Neural cell (in vitro differentiated cells): Measurements from ENCODE around the gene LRBA. TPM values are rescaled to one million over a fixed set of nuclear protein-coding genes. Genes with fewer than 3 reads are reported as not detected.

Experiments used
- H2AFZ ChIP-seq: fragments of 200-600, 300-800 bp; sonication (generic), shearing (Covaris generic); 2 replicates; pipeline ENCODE4 v1.6.0; 2014; ENCODE audit warnings: low read depth, mild to moderate bottlenecking, antibody characterized with exemption, low read length, moderate library complexity
- H3F3A ChIP-seq: fragments of 200-600 bp; shearing (Covaris generic); 2 replicates; pipeline ENCODE4 v1.6.1; 2016; ENCODE audit warnings: mild to moderate bottlenecking, moderate library complexity, mixed read lengths, antibody characterized with exemption, low read length; ENCODE audit not compliant: insufficient read depth, poor library complexity, severe bottlenecking
- H3K27ac ChIP-seq: fragments of 200-600, 300-800 bp; sonication (generic), shearing (Covaris generic); 2 replicates; pipeline ENCODE4 v1.5.1; 2014; ENCODE audit warnings: mild to moderate bottlenecking, low read length, moderate library complexity
- H3K27me3 ChIP-seq: fragments of 300-800, 200-600 bp; sonication (generic), shearing (Covaris generic); 2 replicates; pipeline ENCODE4 v1.6.0; 2014; ENCODE audit warnings: mild to moderate bottlenecking, low read depth, low read length, moderate library complexity; ENCODE audit not compliant: insufficient read depth
- H3K36me3 ChIP-seq: fragments of 300-800, 200-600 bp; sonication (generic), shearing (Covaris generic); 2 replicates; pipeline ENCODE4 v1.5.1; 2014; ENCODE audit warnings: mild to moderate bottlenecking, antibody characterized with exemption, low read length, moderate library complexity; ENCODE audit not compliant: insufficient read depth
- H3K4me2 ChIP-seq: fragments of 300-800, 200-600 bp; sonication (generic), shearing (Covaris generic); 2 replicates; pipeline ENCODE4 v1.6.0; 2014; ENCODE audit warnings: mild to moderate bottlenecking, low read length
- H3K4me3 ChIP-seq: fragments of 300-800, 200-600 bp; sonication (generic), shearing (Covaris generic); 2 replicates; pipeline ENCODE4 v1.5.1; 2014; ENCODE audit warnings: mild to moderate bottlenecking, low read length, moderate library complexity
- H3K79me2 ChIP-seq: fragments of 200-600 bp; shearing (Covaris generic); replicated peaks from 2 replicates; pipeline ENCODE4 v1.6.0; 2014; ENCODE audit warnings: mild to moderate bottlenecking, low read length, moderate library complexity; ENCODE audit not compliant: insufficient read depth
- H3K9ac ChIP-seq: fragments of 300-800, 200-600 bp; sonication (generic), shearing (Covaris generic); 2 replicates; pipeline ENCODE4 v1.6.1; 2016; ENCODE audit warnings: mild to moderate bottlenecking, low read length, mixed read lengths
- H3K9me2 ChIP-seq: fragments of 200-600 bp; shearing (Covaris generic); 2 replicates; pipeline ENCODE4 v1.6.1; 2016; ENCODE audit warnings: mild to moderate bottlenecking, low read length, mixed read lengths; ENCODE audit not compliant: insufficient read depth
- H3K9me3 ChIP-seq: fragments of 200-600, 300-800 bp; sonication (generic), shearing (Covaris generic); 2 replicates; pipeline ENCODE4 v1.6.1; 2016; ENCODE audit warnings: mild to moderate bottlenecking, mixed run types, low read length, moderate library complexity, mixed read lengths
- H4K20me1 ChIP-seq: fragments of 200-600 bp; shearing (Covaris generic); 2 replicates; pipeline ENCODE4 v1.6.1; 2016; ENCODE audit warnings: mild to moderate bottlenecking, mixed run types; ENCODE audit not compliant: insufficient read depth
- EP300 ChIP-seq: fragments of 450-650 bp; conservative IDR thresholded peaks from 2 replicates; pipeline ENCODE4 v1.6.1; 2014; ENCODE audit warnings: antibody characterized with exemption, mild to moderate bottlenecking, moderate library complexity; ENCODE audit not compliant: poor library complexity, severe bottlenecking
- EZH2 ChIP-seq: fragments of 200-600, 300-800 bp; shearing (Covaris generic), sonication (generic); IDR thresholded peaks from 2 replicates; pipeline ENCODE4 v1.6.1; 2014; ENCODE audit warnings: antibody characterized with exemption, low read length, borderline replicate concordance, mild to moderate bottlenecking; ENCODE audit not compliant: insufficient read depth, poor library complexity, severe bottlenecking
- MXI1 ChIP-seq: fragments of 450-650 bp; conservative IDR thresholded peaks from 2 replicates; pipeline ENCODE4 v1.6.1; 2014; ENCODE audit warnings: antibody characterized with exemption, mild to moderate bottlenecking; ENCODE audit not compliant: poor library complexity, severe bottlenecking
- POLR2AphosphoS5 ChIP-seq: IDR thresholded peaks from 2 replicates; pipeline ENCODE4 v1.6.1; 2012
- RAD21 ChIP-seq: fragments of 450-650 bp; conservative IDR thresholded peaks from 2 replicates; pipeline ENCODE4 v1.6.1; 2014; ENCODE audit warnings: antibody characterized with exemption, mild to moderate bottlenecking, moderate library complexity
- SMC3 ChIP-seq: fragments of 450-650 bp; conservative IDR thresholded peaks from 2 replicates; pipeline ENCODE4 v1.6.1; 2014; ENCODE audit warnings: antibody characterized with exemption, mild to moderate bottlenecking, moderate library complexity; ENCODE audit not compliant: poor library complexity
- TAF1 ChIP-seq: IDR thresholded peaks from 2 replicates; pipeline ENCODE4 v1.6.1; 2012; ENCODE audit warnings: low read depth
- polyA plus RNA-seq: library from polyadenylated mRNA; depleted of rRNA; stranded (reverse); fragments of >200 nt; gene quantifications from 2 replicates; pipeline ENCODE4 v1.2.3, GENCODE V29; 2014
- TF ChIP-seq, protein P1 (sequence below): fragments of 450-650 bp; IDR thresholded peaks from 2 replicates; pipeline ENCODE4 v1.5.1; 2014; ENCODE audit warnings: antibody characterized with exemption, mild to moderate bottlenecking, moderate library complexity; ENCODE audit not compliant: poor library complexity, severe bottlenecking
- TF ChIP-seq, protein P2 (sequence below): IDR thresholded peaks from 2 replicates; pipeline ENCODE4 v1.6.1; 2012; ENCODE audit warnings: borderline replicate concordance

Gene LRBA
- polyA plus RNA-seq, 1 donor from 2014 or later = 7.1 TPM

DNA sequence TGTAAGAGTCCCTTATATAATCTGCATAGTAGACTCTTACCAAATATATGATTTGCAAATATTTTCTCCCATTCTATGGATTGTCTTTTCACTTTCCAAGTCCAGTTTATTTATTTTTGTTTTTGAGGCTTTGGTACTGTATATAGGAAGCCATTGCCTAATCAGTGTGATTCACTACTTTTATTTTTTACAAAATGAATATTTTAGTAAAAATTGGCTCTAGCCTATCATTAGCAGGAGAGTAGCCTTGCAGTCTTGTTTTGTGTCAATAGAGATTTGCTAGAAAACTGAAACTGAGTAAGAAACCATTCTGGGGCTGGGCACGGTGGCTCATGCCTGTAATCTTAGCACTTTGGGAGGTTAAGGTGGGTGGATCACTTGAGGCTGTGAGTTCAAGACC is 633.1 kb downstream of the LRBA start:
- no peak for TF ChIP-seq RAD21
- no peak for TF ChIP-seq POLR2AphosphoS5
- TF ChIP-seq TAF1 = no peak
- TF ChIP-seq EZH2 = no peak
- no peak for TF ChIP-seq SMC3
- no peak for TF ChIP-seq MXI1
- TF ChIP-seq, protein P1, sequence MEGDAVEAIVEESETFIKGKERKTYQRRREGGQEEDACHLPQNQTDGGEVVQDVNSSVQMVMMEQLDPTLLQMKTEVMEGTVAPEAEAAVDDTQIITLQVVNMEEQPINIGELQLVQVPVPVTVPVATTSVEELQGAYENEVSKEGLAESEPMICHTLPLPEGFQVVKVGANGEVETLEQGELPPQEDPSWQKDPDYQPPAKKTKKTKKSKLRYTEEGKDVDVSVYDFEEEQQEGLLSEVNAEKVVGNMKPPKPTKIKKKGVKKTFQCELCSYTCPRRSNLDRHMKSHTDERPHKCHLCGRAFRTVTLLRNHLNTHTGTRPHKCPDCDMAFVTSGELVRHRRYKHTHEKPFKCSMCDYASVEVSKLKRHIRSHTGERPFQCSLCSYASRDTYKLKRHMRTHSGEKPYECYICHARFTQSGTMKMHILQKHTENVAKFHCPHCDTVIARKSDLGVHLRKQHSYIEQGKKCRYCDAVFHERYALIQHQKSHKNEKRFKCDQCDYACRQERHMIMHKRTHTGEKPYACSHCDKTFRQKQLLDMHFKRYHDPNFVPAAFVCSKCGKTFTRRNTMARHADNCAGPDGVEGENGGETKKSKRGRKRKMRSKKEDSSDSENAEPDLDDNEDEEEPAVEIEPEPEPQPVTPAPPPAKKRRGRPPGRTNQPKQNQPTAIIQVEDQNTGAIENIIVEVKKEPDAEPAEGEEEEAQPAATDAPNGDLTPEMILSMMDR = no peak
- TF ChIP-seq, protein P2, sequence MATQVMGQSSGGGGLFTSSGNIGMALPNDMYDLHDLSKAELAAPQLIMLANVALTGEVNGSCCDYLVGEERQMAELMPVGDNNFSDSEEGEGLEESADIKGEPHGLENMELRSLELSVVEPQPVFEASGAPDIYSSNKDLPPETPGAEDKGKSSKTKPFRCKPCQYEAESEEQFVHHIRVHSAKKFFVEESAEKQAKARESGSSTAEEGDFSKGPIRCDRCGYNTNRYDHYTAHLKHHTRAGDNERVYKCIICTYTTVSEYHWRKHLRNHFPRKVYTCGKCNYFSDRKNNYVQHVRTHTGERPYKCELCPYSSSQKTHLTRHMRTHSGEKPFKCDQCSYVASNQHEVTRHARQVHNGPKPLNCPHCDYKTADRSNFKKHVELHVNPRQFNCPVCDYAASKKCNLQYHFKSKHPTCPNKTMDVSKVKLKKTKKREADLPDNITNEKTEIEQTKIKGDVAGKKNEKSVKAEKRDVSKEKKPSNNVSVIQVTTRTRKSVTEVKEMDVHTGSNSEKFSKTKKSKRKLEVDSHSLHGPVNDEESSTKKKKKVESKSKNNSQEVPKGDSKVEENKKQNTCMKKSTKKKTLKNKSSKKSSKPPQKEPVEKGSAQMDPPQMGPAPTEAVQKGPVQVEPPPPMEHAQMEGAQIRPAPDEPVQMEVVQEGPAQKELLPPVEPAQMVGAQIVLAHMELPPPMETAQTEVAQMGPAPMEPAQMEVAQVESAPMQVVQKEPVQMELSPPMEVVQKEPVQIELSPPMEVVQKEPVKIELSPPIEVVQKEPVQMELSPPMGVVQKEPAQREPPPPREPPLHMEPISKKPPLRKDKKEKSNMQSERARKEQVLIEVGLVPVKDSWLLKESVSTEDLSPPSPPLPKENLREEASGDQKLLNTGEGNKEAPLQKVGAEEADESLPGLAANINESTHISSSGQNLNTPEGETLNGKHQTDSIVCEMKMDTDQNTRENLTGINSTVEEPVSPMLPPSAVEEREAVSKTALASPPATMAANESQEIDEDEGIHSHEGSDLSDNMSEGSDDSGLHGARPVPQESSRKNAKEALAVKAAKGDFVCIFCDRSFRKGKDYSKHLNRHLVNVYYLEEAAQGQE = no peak
- TF ChIP-seq EP300 = no peak
- Histone ChIP-seq H3F3A (no peaks in the 10 kb centered on the region), H3K4me2 (no peak overlapping the region), H3K9ac (no peak overlapping the region), H3K79me2 (no peaks in the 10 kb centered on the region), H3K36me3 (no peaks in the 10 kb centered on the region), H3K4me3 (no peak overlapping the region), H2AFZ (no peak overlapping the region), H3K9me3 (no peaks in the 10 kb centered on the region), H3K27ac (no peak overlapping the region), H3K9me2 (no peaks in the 10 kb centered on the region), H4K20me1 (no peaks in the 10 kb centered on the region), H3K27me3 (no peaks in the 10 kb centered on the region)

DNA sequence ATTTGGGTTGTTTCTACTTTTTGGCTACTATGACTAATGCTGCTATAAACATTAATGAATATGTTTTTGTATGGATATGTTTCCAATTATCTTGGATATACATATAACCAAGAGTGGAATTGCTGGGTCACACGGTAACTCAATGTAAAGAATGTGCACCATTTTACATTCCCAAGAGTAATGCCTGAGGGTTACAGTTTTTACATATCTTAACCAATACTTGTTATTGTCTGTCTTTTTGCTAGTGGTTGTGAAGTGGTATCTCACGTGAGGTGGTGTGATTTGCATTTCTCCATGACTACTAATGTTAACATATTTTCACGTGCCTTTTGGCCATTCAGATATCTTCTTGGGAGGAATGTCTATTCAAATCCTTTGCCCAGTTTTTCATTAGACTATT is 633.5 kb downstream of the LRBA start:
- no peaks in the 10 kb centered on the region for H3K9me2 ChIP-seq
- H3F3A ChIP-seq = no peaks in the 10 kb centered on the region
- H3K4me3 ChIP-seq = no peak overlapping the region
- no peaks in the 10 kb centered on the region for H3K27me3 ChIP-seq
- no peak overlapping the region for H3K27ac ChIP-seq
- no peak overlapping the region for H3K9ac ChIP-seq
- H3K9me3 ChIP-seq = no peaks in the 10 kb centered on the region
- H2AFZ ChIP-seq = no peak overlapping the region
- TF ChIP-seq, protein P2 = no peak
- no peak for TF ChIP-seq MXI1
- no peak for TF ChIP-seq EZH2
- no peak for TF ChIP-seq EP300
- TF ChIP-seq, protein P1 = no peak
- no peak for TF ChIP-seq SMC3
- TF ChIP-seq TAF1 = no peak
- TF ChIP-seq POLR2AphosphoS5 = no peak
- no peak for TF ChIP-seq RAD21
- no peaks in the 10 kb centered on the region for H4K20me1 ChIP-seq
- H3K4me2 ChIP-seq = no peak overlapping the region
- H3K79me2 ChIP-seq = no peaks in the 10 kb centered on the region
- no peaks in the 10 kb centered on the region for H3K36me3 ChIP-seq
